H1 (cell line): ENCODE measurements around the gene FRMD4A. TPM values are rescaled to one million over a fixed set of nuclear protein-coding genes. Genes with fewer than 3 reads are reported as not detected.

Experiments used
- CTCF ChIA-PET: fragments of 300-600 bp; sonication (Branson Sonifier 250); formaldehyde crosslinking; loops from one replicate; lab custom pipeline; 2021; ENCODE audit not compliant: partially characterized antibody; lab: Charles Lee
- POLR2A ChIA-PET: fragments of 300-600 bp; sonication (Branson Sonifier 250); formaldehyde crosslinking; loops from one replicate; lab custom pipeline; 2021; ENCODE audit warnings: inconsistent platforms; ENCODE audit not compliant: partially characterized antibody; lab: Charles Lee
- DNase-seq, 2 experiments: peaks; one replicate each; pipeline versions ENCODE4 v3.0.0 to v3.0.0-alpha.2; 2010 to 2022; ENCODE audit warnings: low spot score in 2 of 2, low read depth in 1 of 2, mixed read lengths in 1 of 2
- FAIRE-seq: peaks from 2 replicates; lab custom pipeline; 2011; peaks lifted over from hg19 to GRCh38; lab: Jason Lieb, UNC
- H2AFZ ChIP-seq: 2 replicates; pipeline ENCODE4 v1.8.1; 2012; ENCODE audit warnings: low read length, inconsistent platforms
- H2AK5ac ChIP-seq: 2 replicates; pipeline ENCODE4 v1.6.1; 2013; ENCODE audit warnings: low read depth, low read length
- H2BK120ac ChIP-seq: replicated peaks from 2 replicates; pipeline ENCODE3; 2013; ENCODE audit warnings: low read depth, low read length, inconsistent platforms
- H2BK12ac ChIP-seq: 2 replicates; pipeline ENCODE4 v1.6.1; 2013; ENCODE audit warnings: low read depth, low read length
- H2BK15ac ChIP-seq: 2 replicates; pipeline ENCODE4 v1.6.1; 2013; ENCODE audit warnings: low read length
- H2BK20ac ChIP-seq: 2 replicates; pipeline ENCODE4 v1.6.1; 2013; ENCODE audit warnings: low read length
- H2BK5ac ChIP-seq: 2 replicates; pipeline ENCODE4 v1.6.1; 2013; ENCODE audit warnings: low read depth, low read length
- H3K14ac ChIP-seq: 2 replicates; pipeline ENCODE4 v1.6.1; 2013; ENCODE audit warnings: inconsistent platforms; ENCODE audit not compliant: insufficient read length
- H3K18ac ChIP-seq: 2 replicates; pipeline ENCODE4 v1.6.1; 2013; ENCODE audit warnings: low read length; ENCODE audit errors: extremely low read depth
- H3K23ac ChIP-seq: 2 replicates; pipeline ENCODE4 v1.6.1; 2013; ENCODE audit warnings: inconsistent platforms; ENCODE audit not compliant: insufficient read length
- H3K23me2 ChIP-seq: 2 replicates; pipeline ENCODE4 v1.6.1; 2013; ENCODE audit warnings: low read depth, low read length
- H3K27ac ChIP-seq: 2 replicates; pipeline ENCODE4 v1.6.1; 2011; ENCODE audit warnings: low read depth, low read length, inconsistent platforms
- H3K27me3 ChIP-seq, 4 experiments: replicated peaks in 1 of 4; 1 replicate in 1 of 4; 2 replicates in 3 of 4; pipeline versions ENCODE4 v1.6.1 to v1.8.1; 2011 to 2013; ENCODE audit warnings: low read length in 3 of 4, mild to moderate bottlenecking in 3 of 4, inconsistent platforms in 2 of 4, mixed read lengths in 2 of 4, moderate library complexity in 1 of 4; ENCODE audit not compliant: control insufficient read depth in 3 of 4, insufficient read depth in 3 of 4; ENCODE audit errors: extremely low read depth in 1 of 4
- H3K36me3 ChIP-seq, 4 experiments: 2 replicates each; pipeline versions ENCODE4 v1.6.1 to v1.8.1; 2011 to 2013; ENCODE audit warnings: mild to moderate bottlenecking in 4 of 4, low read length in 3 of 4, moderate library complexity in 2 of 4, control low read depth in 1 of 4, inconsistent platforms in 1 of 4; ENCODE audit not compliant: insufficient read depth in 4 of 4, control insufficient read depth in 2 of 4
- H3K4ac ChIP-seq: replicated peaks from 2 replicates; pipeline ENCODE3; 2013; ENCODE audit warnings: low read length, low read depth, mixed read lengths, inconsistent platforms; ENCODE audit not compliant: insufficient read length
- H3K4me1 ChIP-seq, 4 experiments: replicated peaks in 1 of 4; 1 replicate in 1 of 4; 2 replicates in 3 of 4; pipeline versions ENCODE4 v1.6.1 to v1.8.1; 2011 to 2013; ENCODE audit warnings: low read length in 3 of 4, inconsistent platforms in 2 of 4, mixed read lengths in 1 of 4; ENCODE audit not compliant: insufficient read depth in 4 of 4, control insufficient read depth in 3 of 4
- H3K4me2 ChIP-seq, 2 experiments: 2 replicates each; pipeline versions ENCODE4 v1.6.1 to v1.8.1; 2011 to 2013; ENCODE audit warnings: low read depth in 2 of 2, low read length in 2 of 2, control low read depth in 1 of 2, inconsistent platforms in 1 of 2, mild to moderate bottlenecking in 1 of 2; ENCODE audit not compliant: insufficient read depth in 1 of 2
- H3K4me3 ChIP-seq, 4 experiments: fragments of 200-600, 300-600 bp in 1 of 4; sonication (generic), shearing (Covaris generic), sonication (Bioruptor Twin) in 1 of 4; 2 replicates each; pipeline versions ENCODE4 v1.5.1 to v1.8.1; 2011 to 2016; ENCODE audit warnings: low read length in 4 of 4, low read depth in 3 of 4, control low read depth in 2 of 4, inconsistent platforms in 2 of 4, mild to moderate bottlenecking in 2 of 4, mixed read lengths in 1 of 4, moderate library complexity in 1 of 4; ENCODE audit not compliant: insufficient read depth in 2 of 4; ENCODE audit errors: extremely low read depth in 1 of 4
- H3K56ac ChIP-seq: replicated peaks from 2 replicates; pipeline ENCODE3; 2013; ENCODE audit warnings: low read depth, mild to moderate bottlenecking, mixed read lengths, low read length, inconsistent platforms; ENCODE audit not compliant: insufficient read length
- H3K79me1 ChIP-seq: 2 replicates; pipeline ENCODE4 v1.6.1; 2013; ENCODE audit warnings: low read depth, low read length, control low read depth
- H3K79me2 ChIP-seq, 2 experiments: 2 replicates each; pipeline versions ENCODE4 v1.6.1 to v1.8.1; 2012 to 2013; ENCODE audit warnings: low read length in 2 of 2, mild to moderate bottlenecking in 2 of 2, inconsistent platforms in 1 of 2; ENCODE audit not compliant: insufficient read depth in 2 of 2, control insufficient read depth in 1 of 2
- H3K9ac ChIP-seq, 4 experiments: replicated peaks in 1 of 4; 1 replicate in 1 of 4; 2 replicates in 3 of 4; pipeline versions ENCODE4 v1.6.1 to v1.8.1; 2011 to 2013; ENCODE audit warnings: low read depth in 3 of 4, low read length in 3 of 4, control low read depth in 2 of 4, mild to moderate bottlenecking in 2 of 4, moderate library complexity in 2 of 4, inconsistent platforms in 1 of 4; ENCODE audit errors: extremely low read depth in 1 of 4
- H3K9me3 ChIP-seq, 2 experiments: 2 replicates each; pipeline versions ENCODE4 v1.6.1 to v1.8.1; 2012 to 2013; ENCODE audit warnings: mild to moderate bottlenecking in 2 of 2, moderate library complexity in 2 of 2, control low read depth in 1 of 2, inconsistent platforms in 1 of 2, low read depth in 1 of 2, low read length in 1 of 2, mixed read lengths in 1 of 2; ENCODE audit not compliant: insufficient read depth in 2 of 2
- H4K20me1 ChIP-seq, 2 experiments: replicated peaks in 1 of 2; 2 replicates each; pipeline versions ENCODE3 to v1.8.1; 2011 to 2013; ENCODE audit warnings: inconsistent platforms in 2 of 2, low read length in 2 of 2, mild to moderate bottlenecking in 1 of 2; ENCODE audit not compliant: insufficient read depth in 2 of 2, control insufficient read depth in 1 of 2
- H4K5ac ChIP-seq: 2 replicates; pipeline ENCODE4 v1.6.1; 2013; ENCODE audit warnings: low read length, low read depth, mixed read lengths, inconsistent platforms; ENCODE audit not compliant: insufficient read length
- H4K8ac ChIP-seq: 2 replicates; pipeline ENCODE4 v1.8.0; 2013; ENCODE audit warnings: mild to moderate bottlenecking, moderate library complexity, low read length, inconsistent platforms; ENCODE audit not compliant: insufficient read depth; ENCODE audit errors: extremely low read depth
- H4K91ac ChIP-seq: replicated peaks from 2 replicates; pipeline ENCODE3; 2013; ENCODE audit warnings: low read length, mixed read lengths, inconsistent platforms; ENCODE audit not compliant: insufficient read length
- ATF2 ChIP-seq: IDR thresholded peaks from 2 replicates; pipeline ENCODE4 v1.6.1; 2012; ENCODE audit warnings: low read length, inconsistent platforms
- CBX5 ChIP-seq: fragments of 300-800, 300-1000 bp; sonication (generic); IDR thresholded peaks from 2 replicates; pipeline ENCODE4 v1.7.1; 2016; ENCODE audit warnings: antibody characterized with exemption, low read length, low read depth
- SUZ12 ChIP-seq: fragments of 200-600 bp; sonication (generic); IDR thresholded peaks from 2 replicates; pipeline ENCODE4 v1.6.1; 2012; ENCODE audit warnings: mild to moderate bottlenecking, inconsistent platforms, low read length, moderate library complexity, mixed read lengths
- TEAD4 ChIP-seq: IDR thresholded peaks from 2 replicates; pipeline ENCODE4 v1.6.1; 2012; ENCODE audit warnings: low read depth, low read length, inconsistent platforms, mixed read lengths
- WGBS, 2 experiments: shearing (Covaris generic) in 1 of 2; methylation state at CpG; one replicate each; pipeline versions ENCODE4 v1.1.6 to v1.1.7; 2013 to 2015; ENCODE audit warnings: low lambda C conversion rate in 2 of 2, mixed read lengths in 2 of 2, inconsistent platforms in 1 of 2, low coverage in 1 of 2, missing lambda C conversion rate in 1 of 2; ENCODE audit not compliant: insufficient replicate concordance in 2 of 2, insufficient coverage in 1 of 2, insufficient read length in 1 of 2; ENCODE audit errors: extremely low coverage in 1 of 2, missing lambda C conversion rate in 1 of 2; 5-methylcytosine and 5-hydroxymethylcytosine counted together
- polyA plus RNA-seq, 7 experiments: library from polyadenylated mRNA; depleted of rRNA in 3 of 7; stranded (reverse) in 5 of 7; unstranded in 2 of 7; fragments of >200 nt in 5 of 7; fragments of 200-250 nt in 2 of 7; gene quantifications; 1 replicate in 5 of 7; 2 replicates in 1 of 7; 4 replicates in 1 of 7; pipeline versions ENCODE4 v1.2.1 to v1.2.3, GENCODE V29; 2011 to 2013; ENCODE audit warnings: missing spikeins in 2 of 7, mixed read lengths in 2 of 7
- total RNA-seq: library from RNA; stranded (reverse); fragmentation: NEBNext Ultra II Directional; extraction: Animal tissue kit (Norgen Biotek cat#: 25700); gene quantifications from 2 replicates; pipeline ENCODE4 v1.2.1, GENCODE V29; 2021
- TF ChIP-seq, protein P1 (sequence below): IDR thresholded peaks from 2 replicates; pipeline ENCODE4 v1.6.1; 2012; ENCODE audit warnings: inconsistent platforms

FRMD4A gene
- total and polyA plus RNA-seq, 2 of the 8 experiments (the other 6 are each of a cell fraction or from before 2014, with no cell fraction given) = 38.6 to 39.6 TPM

- no peak overlapping the region for H3K4me3 ChIP-seq
- H4K20me1 ChIP-seq = no peaks in the 10 kb centered on the region
- H3K9me3 ChIP-seq = no peaks in the 10 kb centered on the region
- H3K36me3 ChIP-seq = no peaks in the 10 kb centered on the region
- H3K18ac ChIP-seq = 0 out of 2 replicates have a peak overlapping the region, but pooled peaks have one; percentile 51
- POLR2A ChIA-PET = interaction anchor here (1.3 to 1.4 kb wide), 2 partner anchors 17 to 358 kb away, joined by 4 read pairs; no protein-coding TSS in a partner anchor
- peak overlapping the region; percentile 79 for H4K91ac ChIP-seq
- H3K4me1 ChIP-seq = peaks cover 14 to 28% (median 22%) of the 10 kb centered on the region in 4 experiments
- no peak overlapping the region for H4K5ac ChIP-seq
- no peak overlapping the region for H2AK5ac ChIP-seq
- peak; percentile 28 for FAIRE-seq
- H3K23ac ChIP-seq = no peak overlapping the region
- DNase-seq = no peak
- CTCF ChIA-PET = interaction anchor here (1.4 to 1.8 kb wide), 2 partner anchors 23 to 37 kb away, joined by 4 to 5 read pairs; no protein-coding TSS in a partner anchor
- no peak overlapping the region for H3K4ac ChIP-seq
- H2BK12ac ChIP-seq = peak overlapping the region; percentile 20; the same call in 1 of the 2 replicates
- H2BK120ac ChIP-seq = peak overlapping the region; percentile 18
- H3K23me2 ChIP-seq = no peaks in the 10 kb centered on the region
- H2BK15ac ChIP-seq = no peak overlapping the region
- no peak overlapping the region for H3K14ac ChIP-seq
- H3K79me2 ChIP-seq = 0 out of 4 replicates have a peak, but pooled peaks cover 0 to 3% of the 10 kb centered on the region in 2 experiments
- no peak overlapping the region for H3K9ac ChIP-seq
- H4K8ac ChIP-seq = no peak overlapping the region; the same call in 1 of the 2 replicates
- no peaks in the 10 kb centered on the region; the same call in 1 of the 2 replicates for H3K79me1 ChIP-seq
- H3K4me2 ChIP-seq = no peak overlapping the region
- no peak overlapping the region for H3K56ac ChIP-seq
- H3K27me3 ChIP-seq = no peaks in the 10 kb centered on the region
- 86% methylated on average over 18 of the region's 18 CpGs; no CpG with 5 or more reads in 1 of the 2 experiments for WGBS, 2 experiments
- H2BK5ac ChIP-seq = peak overlapping the region; percentile 1; the same call in 1 of the 2 replicates
- no peak overlapping the region; the same call in 1 of the 2 replicates for H3K27ac ChIP-seq
- H2BK20ac ChIP-seq = 0 out of 2 replicates have a peak overlapping the region, but pooled peaks have one; percentile 38
- no peak for TF ChIP-seq SUZ12
- TF ChIP-seq, protein P1, sequence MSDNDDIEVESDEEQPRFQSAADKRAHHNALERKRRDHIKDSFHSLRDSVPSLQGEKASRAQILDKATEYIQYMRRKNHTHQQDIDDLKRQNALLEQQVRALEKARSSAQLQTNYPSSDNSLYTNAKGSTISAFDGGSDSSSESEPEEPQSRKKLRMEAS = no peak
- no peak for TF ChIP-seq ATF2
- TF ChIP-seq CBX5 = no peak
- no peak for TF ChIP-seq TEAD4
- H2AFZ ChIP-seq = no peak overlapping the region
Measured at GRCh38 chr10:13827076-13827797, 503.5 kb downstream of the FRMD4A start.
